NCI-H774 (cell line): ENCODE results near the gene KCNK13.
"Not testable (repeated sequence)": the region's sequence is repeated elsewhere in the genome, so short reads cannot be mapped to it uniquely, and the experiment has no call there.

Experiments
- DNase-seq: peaks from one replicate; lab custom pipeline; 2025; lab: John Stamatoyannopoulos, UW

KCNK13 gene

DNA sequence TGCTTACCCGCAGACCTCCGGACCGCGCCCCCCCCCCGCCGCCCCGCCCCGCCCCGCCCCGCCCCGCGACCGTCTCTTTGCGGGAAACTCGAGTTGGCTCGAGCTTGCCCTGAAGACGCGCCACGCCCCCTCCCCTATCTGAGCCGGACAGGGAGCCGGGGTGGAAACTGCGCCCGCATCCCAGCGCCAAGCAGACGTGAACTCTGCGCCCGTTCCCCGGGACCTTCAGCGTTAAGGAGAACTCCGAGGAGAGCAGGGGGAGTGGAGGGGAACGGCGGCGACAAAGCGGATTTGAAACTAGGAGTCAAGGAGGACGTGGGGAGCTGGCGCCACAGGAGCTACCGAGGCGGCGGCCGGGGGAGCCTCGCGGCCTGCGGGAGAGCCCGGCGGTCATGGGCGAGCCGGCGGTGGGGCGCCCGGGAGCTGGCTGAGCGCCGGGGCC is at the start of gene KCNK13:
TSS of gene KCNK13 (plus strand) at position 310 of the 442 bp plus-strand sequence. CDS start 212 bp downstream, outside the sequence.
- DNase-seq = no peak

DNA sequence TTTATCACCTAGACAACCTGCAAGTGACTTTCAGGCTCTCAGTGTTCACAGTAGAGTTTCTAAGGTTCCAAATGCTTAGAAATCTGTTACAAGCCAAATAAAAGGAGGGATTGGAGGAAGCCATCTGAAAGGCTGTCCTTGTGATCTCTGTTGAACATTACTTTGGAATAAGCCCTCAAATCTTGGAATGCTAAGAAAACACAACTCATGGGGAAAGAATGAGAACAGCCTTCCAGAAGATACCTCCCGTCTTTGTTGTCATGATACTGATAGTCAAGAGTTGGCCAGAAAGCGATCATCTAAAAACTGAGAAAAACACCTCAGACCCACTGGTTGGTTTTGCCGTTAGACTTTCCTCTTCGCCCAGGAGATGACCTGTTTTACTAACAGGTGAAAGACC is 44.4 kb upstream of the KCNK13 start:
- no peak for DNase-seq

DNA sequence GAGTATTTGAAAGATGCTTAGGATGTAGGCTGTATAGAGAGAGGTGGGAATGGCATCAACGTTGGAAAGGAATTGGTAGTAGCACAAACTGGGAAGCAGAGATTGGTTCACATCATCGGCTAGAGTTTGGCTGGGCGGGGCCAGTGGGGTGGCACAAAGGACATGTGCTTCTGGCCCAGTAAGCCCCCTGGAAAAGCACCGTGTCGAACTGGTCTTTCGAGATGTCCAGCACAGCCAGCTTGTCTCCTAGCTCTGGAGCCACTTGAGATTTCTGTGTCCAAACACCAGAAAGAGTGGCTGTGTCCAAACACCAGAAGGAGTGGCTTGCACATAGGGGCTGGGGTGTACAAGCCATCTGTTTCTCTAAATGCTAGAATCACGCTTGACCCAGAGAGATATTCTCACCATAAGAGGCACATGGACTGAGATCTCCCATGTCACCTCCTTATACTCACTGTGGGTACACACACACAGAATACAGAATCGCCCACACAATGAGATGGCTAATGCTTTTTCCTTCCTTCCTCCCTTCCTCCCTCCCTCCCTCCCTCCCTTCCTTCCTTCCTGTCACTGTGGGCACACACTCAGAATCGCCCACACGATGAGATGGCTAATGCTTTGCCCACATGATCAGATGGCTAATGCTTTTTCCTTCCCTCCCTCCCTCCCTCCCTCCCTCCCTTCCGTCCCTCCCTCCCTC is 41.8 kb upstream of the KCNK13 start:
- DNase-seq = no peak

DNA sequence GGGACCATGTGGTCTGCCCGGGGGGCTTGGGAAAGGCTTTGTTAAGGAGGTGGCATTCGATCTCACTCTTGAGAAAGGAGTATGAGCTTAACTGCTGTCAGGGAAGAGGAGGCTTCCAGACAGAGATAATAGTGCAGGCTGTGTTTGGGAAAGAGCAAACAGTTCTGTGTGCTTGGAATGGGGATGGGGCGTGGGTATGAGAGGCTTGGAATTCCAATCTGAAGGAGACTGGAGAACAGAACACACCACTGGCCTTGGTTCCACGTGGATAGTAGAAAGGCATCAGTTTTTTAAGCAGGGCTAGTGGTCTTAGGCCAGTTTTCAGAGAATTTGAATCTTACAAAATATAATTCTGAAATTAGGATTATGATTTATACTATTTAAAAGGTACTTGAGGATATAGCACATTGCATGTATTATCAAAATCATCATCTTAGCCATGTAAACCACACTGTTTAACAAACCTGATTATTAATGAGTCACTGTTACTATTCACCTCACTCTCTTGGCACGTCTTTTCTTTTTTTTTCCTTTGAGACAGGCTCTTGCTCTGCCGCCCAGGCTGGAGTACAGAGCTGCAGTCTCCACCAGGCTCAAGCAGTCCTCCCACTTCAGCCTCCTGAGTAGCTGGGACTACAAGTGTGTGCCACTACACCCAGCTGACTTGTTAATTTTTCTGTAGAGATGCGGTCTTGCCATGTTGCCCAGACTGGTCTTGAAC is 38.5 kb upstream of the KCNK13 start:
- no peak for DNase-seq

DNA sequence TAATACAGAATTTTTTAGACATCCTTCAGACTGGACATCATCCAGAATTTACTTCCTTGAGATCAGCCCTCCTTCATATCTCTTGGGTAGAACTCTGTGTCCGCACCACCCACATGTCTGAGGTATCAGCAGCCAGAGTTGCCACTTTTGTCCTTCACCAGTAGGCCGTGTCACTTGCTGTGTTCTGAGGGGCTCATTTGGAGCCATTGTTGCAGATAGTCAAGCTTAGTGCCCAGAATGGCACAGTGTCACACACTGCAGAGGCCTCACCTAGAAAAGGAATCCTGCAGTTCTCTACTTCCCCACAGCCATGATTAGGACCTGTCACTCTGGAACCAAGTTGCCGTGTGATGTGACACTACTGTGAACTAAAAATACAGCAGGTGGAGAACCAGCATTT is 36.9 kb upstream of the KCNK13 start:
- DNase-seq = no peak

DNA sequence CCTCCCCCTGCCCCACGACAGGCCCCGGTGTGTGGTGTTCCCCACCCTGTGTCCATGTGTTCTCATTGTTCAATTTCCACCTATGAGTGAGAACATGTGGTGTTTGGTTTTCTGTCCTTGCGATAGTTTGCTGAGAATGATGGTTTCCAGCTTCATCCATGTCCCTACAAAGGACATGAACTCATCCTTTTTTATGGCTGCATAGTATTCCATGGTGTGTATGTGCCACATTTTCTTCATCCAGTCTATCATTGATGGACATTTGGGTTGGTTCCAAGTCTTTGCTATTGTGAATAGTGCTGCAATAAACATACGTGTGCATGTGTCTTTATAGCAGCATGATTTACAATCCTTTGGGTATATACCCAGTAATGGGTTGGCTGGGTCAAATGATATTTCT is 35.2 kb upstream of the KCNK13 start:
- not testable (repeated sequence) for DNase-seq

DNA sequence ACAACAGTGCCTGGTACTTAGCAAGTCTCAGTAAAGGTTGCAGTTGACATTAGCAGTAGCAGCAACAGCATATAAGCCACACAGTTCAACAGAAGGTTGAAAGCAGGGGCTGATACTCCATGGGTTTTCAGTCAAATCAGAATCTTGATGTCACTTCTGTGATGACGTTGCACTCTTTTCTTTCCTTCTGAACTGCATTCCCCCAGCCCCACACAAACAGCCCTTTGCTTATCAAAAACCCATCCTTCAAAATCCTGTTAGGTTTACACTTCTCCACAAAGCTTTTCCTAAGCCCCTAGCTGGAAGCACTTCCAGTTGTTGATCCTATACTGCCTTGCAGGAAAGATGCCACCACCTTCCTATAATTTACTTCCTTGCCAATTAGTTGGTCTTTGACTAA is 34.0 kb upstream of the KCNK13 start:
- no peak for DNase-seq

DNA sequence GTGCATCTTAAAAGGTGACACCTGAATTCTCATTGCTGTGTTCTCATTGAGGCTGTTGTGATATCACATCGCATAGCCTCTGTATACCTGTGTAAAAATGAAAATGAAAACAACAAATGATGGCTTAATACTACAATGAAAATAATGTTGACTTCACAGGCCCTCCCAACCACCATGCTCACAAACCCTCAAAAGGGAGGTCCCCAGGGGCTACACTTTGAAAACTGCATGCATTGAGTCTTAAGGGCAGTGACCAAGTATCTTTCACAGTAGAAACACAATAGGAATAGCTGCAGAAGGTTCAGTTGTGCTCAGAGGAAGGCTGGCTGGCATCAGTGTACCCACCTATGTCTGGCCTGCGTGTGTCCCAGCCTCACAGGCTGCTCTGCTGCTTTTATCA is 27.6 kb upstream of the KCNK13 start:
- no peak for DNase-seq

DNA sequence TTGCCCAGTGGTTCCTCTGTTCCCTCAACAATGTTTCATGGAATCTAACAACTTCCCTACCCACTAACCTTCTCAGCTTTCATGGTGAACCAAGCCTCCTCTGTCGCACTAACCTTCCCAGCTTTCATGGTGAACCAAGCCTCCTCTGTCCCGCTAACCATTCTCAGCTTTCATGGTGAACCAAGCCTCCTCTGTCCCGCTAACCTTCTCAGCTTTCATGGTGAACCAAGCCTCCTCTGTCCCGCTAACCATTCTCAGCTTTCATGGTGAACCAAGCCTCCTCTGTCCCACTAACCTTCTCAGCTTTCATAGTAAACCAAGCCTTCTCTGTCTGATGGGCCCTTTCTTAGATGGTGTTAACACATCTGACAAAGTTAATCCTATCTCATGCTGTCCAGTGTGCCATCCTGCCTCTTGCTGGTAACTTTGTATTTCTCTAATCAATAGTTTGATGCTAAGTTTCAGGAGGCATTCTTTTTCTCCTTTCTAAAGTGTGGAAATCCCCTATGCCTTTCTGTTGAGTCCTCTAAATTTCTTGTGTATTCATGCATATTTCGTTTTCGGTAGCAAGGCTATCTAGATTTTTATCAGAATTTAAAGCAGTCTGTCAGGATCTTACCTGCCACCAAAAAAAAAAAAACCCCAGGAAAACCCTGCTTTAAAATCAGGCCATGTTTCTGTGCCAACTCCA is 26.8 kb upstream of the KCNK13 start:
- no peak for DNase-seq

DNA sequence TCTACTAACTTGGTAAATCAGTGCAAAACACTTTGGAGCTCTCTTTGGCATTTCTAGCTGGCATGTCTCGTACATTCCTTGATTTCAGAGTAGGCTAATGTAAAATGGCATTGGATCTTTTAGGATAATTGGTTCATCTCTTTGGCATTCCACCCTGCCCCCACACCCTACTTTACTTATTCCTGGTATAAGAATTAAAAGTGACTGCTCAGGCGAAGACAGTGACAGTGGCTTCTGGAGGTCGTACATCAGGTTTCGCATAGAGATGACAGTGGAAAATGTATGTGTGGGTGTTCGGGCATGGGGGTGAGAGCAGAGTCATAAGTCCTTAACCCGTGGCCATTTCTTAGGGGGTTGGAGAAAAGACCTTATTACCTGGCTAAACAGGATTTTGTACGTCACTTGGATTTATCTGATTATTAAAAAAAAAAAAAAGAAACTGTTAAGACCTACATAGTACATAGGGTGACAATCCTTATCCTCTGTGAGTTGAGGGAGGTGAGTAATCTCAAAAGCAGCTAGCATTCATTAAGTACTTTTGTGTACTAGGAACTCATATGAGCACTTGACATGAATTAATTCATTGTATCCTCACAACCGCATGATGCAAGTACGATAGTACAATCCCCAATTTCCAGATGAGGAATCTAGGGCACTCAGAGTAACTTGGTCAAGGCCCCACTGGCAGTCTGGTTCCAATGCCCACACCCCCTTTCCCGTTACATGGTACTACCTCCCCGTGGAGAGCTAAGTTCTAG is 22.4 kb upstream of the KCNK13 start:
- no peak for DNase-seq

DNA sequence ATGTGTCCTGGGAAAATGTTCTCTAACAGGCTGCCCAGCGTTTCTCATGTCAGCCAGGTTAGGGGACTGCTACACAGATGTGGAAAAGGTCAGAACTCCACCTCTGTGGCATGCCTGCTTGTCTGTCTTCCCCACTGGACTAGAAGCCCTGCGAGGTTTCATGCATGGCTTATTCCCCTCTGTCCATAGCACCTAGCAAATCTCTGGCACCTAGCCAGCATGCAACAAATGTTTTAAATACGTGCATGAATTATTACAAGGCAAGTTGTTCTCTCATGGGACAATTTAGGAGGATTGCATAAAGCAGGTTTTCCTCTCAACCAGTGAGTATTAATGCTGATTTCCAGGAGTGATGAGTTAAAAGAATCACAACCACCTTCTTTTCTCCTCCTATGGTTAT is 21.4 kb upstream of the KCNK13 start:
- DNase-seq = no peak

DNA sequence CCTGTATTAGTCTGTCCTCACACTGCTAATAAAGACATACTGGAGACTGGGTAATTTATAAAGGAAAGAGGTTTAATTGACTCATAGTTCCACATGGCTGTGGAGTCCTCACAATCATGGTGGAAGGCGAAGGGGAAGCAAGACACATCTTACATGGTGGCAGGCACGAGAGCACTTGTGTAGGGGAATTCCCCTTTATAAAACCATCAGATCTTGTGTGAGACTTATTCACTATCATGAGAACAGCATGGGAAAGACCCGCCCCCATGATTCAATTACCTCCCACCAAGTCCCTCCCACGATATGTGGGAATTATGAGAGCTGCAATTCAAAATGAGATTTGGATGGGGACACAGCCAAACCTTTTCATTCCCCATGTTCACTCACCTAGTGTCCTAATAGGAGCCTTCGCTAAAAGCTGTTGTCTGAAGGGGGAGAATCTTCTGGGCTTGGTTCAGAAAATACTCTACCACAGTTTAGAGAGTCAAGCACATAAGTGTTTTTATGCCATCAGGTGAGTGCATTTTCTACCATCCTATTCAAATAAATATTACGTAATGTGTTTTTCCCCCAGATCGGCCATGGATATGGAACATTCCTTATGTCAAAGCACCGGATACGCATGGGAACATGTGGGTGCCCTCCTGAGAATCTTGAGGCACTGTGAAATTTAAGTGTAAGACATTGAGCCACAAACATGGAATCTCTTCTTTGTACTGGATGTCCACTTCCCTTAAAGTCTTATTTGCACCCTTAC is 19.1 kb upstream of the KCNK13 start:
- no peak for DNase-seq

DNA sequence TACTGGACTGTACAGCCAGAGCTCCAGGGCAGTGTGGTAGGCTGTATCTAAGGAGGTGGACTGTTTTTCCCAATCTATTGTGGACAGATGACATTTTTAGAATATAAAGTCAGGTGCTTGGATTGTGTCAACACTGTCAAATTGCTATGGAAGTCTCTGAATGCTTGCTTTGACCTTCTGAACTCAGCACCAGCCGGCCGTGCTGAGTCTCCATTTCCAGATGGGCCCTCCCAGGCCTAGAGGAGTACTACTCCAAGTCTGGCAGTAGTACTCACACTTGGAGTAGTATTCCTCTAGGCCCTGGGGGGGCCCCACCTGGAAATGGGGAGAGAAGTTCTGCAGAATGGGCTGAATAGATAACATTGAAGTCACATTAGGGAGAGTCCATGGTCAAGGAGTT is 16.2 kb upstream of the KCNK13 start:
- no peak for DNase-seq

DNA sequence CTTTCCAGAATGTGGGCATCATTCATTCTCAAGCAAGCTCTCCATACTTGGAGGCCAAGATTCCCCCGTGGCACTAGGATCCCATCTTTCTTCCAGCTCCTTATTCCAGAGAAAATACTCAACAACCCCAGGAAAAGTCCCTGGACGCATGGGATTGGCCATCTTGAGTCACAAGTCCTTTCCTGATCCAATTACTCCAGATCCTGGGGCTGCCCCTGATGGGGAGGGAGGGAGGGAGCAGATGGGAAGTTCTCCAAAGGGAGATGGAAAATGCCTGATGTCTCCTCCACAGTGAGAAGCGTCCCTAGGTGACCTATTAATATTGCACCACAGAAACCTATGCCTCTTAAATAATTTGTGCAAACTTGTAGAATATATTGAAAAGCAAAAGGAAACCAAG is 12.4 kb upstream of the KCNK13 start:
- DNase-seq = no peak

DNA sequence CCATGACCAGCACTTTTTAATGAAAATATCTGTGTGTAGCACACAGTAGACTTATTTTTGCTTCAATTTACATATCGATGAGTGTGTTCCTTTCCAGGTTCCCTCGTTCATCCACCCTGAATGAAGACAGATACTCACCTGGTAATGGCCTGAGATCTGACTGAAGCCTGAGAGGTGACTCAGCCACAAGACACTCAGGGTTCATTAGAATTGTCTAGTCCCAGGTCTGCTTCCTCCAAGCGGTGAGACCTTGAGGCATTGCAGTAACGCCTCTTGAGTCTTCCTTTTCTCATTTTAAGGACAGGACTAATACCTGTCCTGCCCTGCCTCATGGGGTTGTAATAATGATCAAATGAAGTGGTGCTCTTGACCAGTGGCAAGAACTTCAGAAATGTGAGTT is 11.5 kb upstream of the KCNK13 start:
- no peak for DNase-seq

DNA sequence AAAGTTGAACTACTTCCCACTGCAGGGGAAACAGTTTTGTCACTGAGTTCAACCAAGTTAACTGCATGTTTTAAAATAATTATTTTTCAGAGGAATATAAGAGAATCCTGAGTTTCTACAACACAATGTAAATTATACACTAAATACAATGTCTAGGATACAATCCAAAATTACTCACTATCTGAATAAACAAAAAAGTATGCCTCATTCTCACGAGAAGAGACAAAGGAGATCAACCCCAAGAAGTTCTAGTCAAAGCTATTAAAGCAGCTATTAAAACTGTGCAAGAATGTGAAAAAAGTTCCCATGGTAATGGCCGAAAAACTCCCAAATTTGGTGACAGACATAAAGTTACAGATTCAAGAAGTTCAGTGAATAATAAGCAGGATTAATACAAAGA is 8.8 kb upstream of the KCNK13 start:
- no peak for DNase-seq

DNA sequence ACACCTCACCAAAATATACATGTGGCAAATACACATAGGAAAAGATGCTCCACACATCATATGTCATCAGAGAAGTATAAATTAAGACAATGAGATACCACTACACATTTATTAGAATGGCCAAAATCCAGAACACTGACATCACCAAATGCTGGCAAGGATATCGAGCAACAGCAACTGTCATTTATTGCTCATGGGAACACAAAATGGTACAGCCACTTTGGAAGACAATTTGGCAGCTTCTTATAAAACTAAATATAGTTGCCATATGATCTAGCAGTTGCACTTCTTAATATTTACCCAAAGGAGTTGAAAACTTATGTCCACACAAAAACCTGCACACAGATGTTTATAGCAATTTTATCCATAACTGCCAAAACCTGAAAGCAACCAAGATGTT is 7.0 kb upstream of the KCNK13 start:
- DNase-seq = no peak

DNA sequence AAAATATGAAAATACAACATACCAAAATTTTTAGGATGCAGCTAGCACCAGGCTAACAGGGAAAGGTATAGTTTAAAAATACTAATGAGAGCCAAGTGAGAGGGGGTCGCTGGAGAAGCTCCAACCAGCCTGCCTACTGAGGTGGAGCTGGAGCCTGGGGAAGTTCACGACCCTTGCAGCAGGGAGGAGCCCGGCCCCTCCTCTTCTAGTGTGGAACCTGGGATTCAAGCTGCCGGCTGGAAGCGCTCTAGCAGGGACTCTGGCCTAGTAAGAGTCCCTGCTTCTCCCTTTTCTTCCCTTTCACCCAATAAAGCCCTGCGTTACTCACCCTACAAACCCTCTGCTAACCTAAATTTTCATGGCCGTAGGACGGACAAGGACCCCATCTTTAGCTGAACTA is 5.0 kb upstream of the KCNK13 start:
- no peak for DNase-seq

DNA sequence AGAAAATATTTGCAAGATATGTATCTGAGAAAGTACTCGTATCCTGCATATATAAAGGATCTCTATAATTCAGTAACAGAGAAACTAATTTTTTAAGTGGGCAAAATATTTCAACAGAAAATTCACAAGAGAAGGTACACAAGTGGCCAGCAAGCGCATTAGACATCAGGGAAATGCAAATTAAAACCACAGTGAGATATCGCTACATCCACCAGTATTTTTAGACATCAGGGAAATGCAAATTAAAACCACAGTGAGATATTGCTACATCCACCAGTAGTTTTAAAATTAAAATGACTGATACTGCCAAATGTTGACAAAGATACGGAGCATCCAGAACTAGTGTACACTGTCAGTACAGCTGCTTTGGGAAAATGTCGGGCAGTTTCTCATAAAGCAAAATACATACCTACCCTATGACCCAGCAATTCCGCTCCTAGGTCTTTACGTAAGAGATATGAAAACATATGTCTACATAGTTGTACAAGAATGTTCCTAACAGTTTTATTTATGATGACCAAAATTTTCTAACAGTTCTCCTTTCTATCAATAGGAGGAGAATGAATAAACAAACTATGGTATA is 2.8 kb upstream of the KCNK13 start:
- no peak for DNase-seq

DNA sequence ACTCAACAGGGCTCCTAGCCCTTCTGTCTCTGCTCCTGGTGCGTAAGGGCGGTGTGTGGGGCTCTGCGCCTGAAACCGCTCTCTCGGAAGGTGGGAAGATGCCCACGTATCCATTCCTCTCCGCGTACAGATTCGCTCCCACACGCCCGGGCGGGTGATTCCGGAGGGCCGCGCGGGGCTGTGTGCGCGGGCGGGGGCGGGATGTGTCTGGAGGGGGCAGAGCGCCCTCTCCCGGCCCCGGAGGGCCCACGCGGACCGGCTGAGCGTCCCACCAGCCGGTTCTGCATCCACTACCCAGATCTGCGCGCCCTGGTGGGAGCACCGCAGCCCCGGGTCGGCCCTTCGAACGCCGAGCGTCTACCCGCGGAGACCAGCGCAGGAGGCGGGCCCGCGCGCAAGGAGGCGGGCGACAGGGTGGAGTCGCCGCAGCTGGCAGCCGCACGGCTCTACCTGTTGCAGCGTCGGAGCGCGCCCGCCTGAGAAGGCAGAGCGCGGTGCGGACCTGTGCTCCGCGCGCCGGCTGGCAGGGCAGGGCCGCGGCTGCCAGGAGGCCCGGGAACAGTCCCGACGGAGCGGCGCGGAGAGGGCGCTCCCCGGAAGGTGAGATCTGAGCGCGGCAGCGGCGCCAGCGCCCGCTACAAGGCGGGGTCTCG is 1.4 kb upstream of the KCNK13 start:
- DNase-seq = peak; percentile 77
